ENCODE measurements around the gene PLEKHJ1. TPM values are rescaled to one million over a fixed set of nuclear protein-coding genes. Genes with fewer than 3 reads are reported as not detected.

Gene PLEKHJ1
- total and polyA plus RNA-seq, 2 of the 8 experiments (the other 6 are each of a cell fraction or from before 2014, with no cell fraction given): 135 to 187 TPM

- Histone ChIP-seq H4K8ac (ENCODE audit: extremely low read depth, insufficient read depth, low read length) (no peak overlapping the region), H3K27ac (ENCODE audit: low read depth, low read length) (no peak overlapping the region), H4K20me1 (replicated peaks in 1 of 2; ENCODE audit: control insufficient read depth in 1 of 2, insufficient read depth in 2 of 2, low read length in 2 of 2) (peaks cover 0 to 5% of the 10 kb centered on the region in 2 experiments), H3K14ac (ENCODE audit: insufficient read length) (no peak overlapping the region), H3K36me3 (ENCODE audit: control insufficient read depth in 2 of 4, insufficient read depth in 4 of 4, low read length in 3 of 4) (no peaks in the 10 kb centered on the region), H3K4me2 (ENCODE audit: insufficient read depth in 1 of 2, low read depth in 2 of 2, low read length in 2 of 2) (peak overlapping the region; percentile 79 to 83; a peak in 3 of 4 replicates), H2BK15ac (ENCODE audit: low read length) (no peak overlapping the region), H3K27me3 (replicated peaks in 1 of 4; ENCODE audit: control insufficient read depth in 3 of 4, extremely low read depth in 1 of 4, insufficient read depth in 3 of 4, low read length in 3 of 4) (peaks cover 0 to 29% (median 21%) of the 10 kb centered on the region in 4 experiments; a peak in 6 of 7 replicates), H2BK120ac (replicated peaks; ENCODE audit: low read depth, low read length) (no peak overlapping the region), H2AK5ac (ENCODE audit: low read depth, low read length) (no peak overlapping the region), H3K4ac (replicated peaks; ENCODE audit: insufficient read length, low read depth, low read length) (no peak overlapping the region), H3K79me1 (ENCODE audit: low read depth, low read length) (no peaks in the 10 kb centered on the region), H2AFZ (ENCODE audit: low read length) (no peak overlapping the region), H2BK20ac (ENCODE audit: low read length) (no peak overlapping the region), H3K23ac (ENCODE audit: insufficient read length) (no peak overlapping the region), H3K9ac (replicated peaks in 1 of 4; ENCODE audit: extremely low read depth in 1 of 4, low read depth in 3 of 4, low read length in 3 of 4) (no peak overlapping the region), H3K9me3 (ENCODE audit: insufficient read depth in 2 of 2, low read depth in 1 of 2, low read length in 1 of 2) (no peaks in the 10 kb centered on the region), H2BK12ac (ENCODE audit: low read depth, low read length) (no peak overlapping the region), H4K91ac (replicated peaks; ENCODE audit: insufficient read length, low read length) (no peak overlapping the region), H2BK5ac (ENCODE audit: low read depth, low read length) (no peak overlapping the region), H4K5ac (ENCODE audit: insufficient read length, low read depth, low read length) (no peak overlapping the region), H3K4me3 (ENCODE audit: extremely low read depth in 1 of 4, insufficient read depth in 2 of 4, low read depth in 3 of 4, low read length in 4 of 4) (peak overlapping the region in 1 of 4 experiments; percentile 64; a peak in 2 of 8 replicates), H3K18ac (ENCODE audit: extremely low read depth, low read length) (no peak overlapping the region), H3K4me1 (replicated peaks in 1 of 4; ENCODE audit: control insufficient read depth in 3 of 4, insufficient read depth in 4 of 4, low read length in 3 of 4) (peaks cover 0 to 5% (median 0%) of the 10 kb centered on the region in 4 experiments; a peak in 2 of 7 replicates), H3K23me2 (ENCODE audit: low read depth, low read length) (peaks cover 5% of the 10 kb centered on the region; the same call in 1 of the 2 replicates), H3K56ac (replicated peaks; ENCODE audit: insufficient read length, low read depth, low read length) (no peak overlapping the region), H3K79me2 (ENCODE audit: control insufficient read depth in 1 of 2, insufficient read depth in 2 of 2, low read length in 2 of 2) (no peaks in the 10 kb centered on the region)
- no peak for DNase-seq (ENCODE audit: low read depth in 1 of 2, low spot score in 2 of 2)
- ChIA-PET CTCF (ENCODE audit: partially characterized antibody) (interaction anchor here (0.9 to 1.7 kb wide), 4 partner anchors 7 to 35 kb away, joined by 3 to 5 read pairs (median 3); no protein-coding TSS in a partner anchor), POLR2A (ENCODE audit: partially characterized antibody) (interaction anchor here (1.0 to 2.1 kb wide), 9 partner anchors 9 to 37 kb away, joined by 3 to 9 read pairs (median 3); no protein-coding TSS in a partner anchor)
- FAIRE-seq: no peak
- WGBS, 2 experiments (ENCODE audit: extremely low coverage in 1 of 2, insufficient coverage in 1 of 2, insufficient read length in 1 of 2, insufficient replicate concordance in 2 of 2, low coverage in 1 of 2, low lambda C conversion rate in 2 of 2, missing lambda C conversion rate in 1 of 2): 55% methylated on average over 9 of the region's 11 CpGs; no CpG with 5 or more reads in 1 of the 2 experiments
- 0 out of 2 replicates have a peak, but pooled peaks have one; percentile 22 for TF ChIP-seq SUZ12 (IDR thresholded peaks at IDR 0.05; ENCODE audit: low read length)
- no peak for TF ChIP-seq BCL11A (IDR thresholded peaks at IDR 0.05; ENCODE audit: low read depth in 2 of 2, low read length in 2 of 2)
- no peak for TF ChIP-seq MAFK (IDR thresholded peaks at IDR 0.05; ENCODE audit: low read depth, low read length)
Observed at GRCh38 chr19:2282862-2283237, 46.7 kb upstream of the PLEKHJ1 start.
